Urothelium cell line (cell line): ENCODE results near the gene CDADC1.

Experiments
- DNase-seq: peaks from one replicate; pipeline ENCODE4 v3.0.0; 2011; ENCODE audit warnings: low spot score, mixed read lengths
- FAIRE-seq: peaks from 2 replicates; lab custom pipeline; 2011; peaks lifted over from hg19 to GRCh38; lab: Jason Lieb, UNC

CDADC1 gene

DNA sequence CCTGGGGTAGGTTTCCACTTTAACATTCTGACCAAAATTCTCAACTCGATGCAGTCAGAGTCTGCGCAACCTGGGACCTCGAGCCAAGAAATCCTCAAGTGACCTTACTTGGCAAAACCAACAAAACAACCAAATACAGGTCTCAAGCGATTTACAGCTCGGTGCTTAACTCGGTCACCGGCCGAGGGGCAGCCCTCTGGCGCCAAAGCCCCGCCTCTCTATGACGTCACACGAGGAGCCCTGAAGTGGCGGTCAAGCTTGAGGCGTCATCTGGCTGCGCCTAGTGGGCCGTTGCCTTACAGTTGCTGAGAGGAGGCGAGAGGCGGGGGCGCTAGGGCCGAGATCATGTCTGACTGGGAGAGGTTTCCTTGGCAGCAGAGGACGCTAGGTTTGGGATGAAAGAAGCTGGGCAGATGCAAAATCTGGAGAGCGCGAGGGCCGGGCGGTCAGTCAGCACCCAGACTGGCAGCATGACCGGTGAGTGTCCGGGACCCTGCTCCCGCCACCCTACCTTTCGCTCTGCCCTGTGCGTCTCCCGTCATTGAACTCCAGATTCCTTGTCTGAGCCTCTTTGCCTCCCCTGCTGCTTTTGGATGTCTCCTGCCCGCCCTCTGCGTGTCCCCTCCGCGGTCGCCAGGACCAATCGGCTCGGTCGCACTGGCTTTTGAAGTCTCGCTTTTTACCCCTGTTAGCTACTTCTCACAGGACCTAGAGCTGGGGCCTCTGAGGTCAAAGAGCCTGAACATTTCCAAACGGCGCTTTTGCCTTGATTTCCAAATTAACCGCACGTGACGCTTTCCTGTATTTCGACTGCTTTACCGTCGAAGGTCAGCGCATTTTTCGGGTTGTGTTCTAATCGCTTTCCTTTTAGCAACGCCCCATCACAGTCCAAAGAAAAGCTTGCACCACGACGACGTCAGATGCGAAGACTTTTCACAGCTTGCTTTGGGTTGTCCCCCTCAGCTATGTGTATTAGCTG lies at the start of gene CDADC1:
CDADC1 (plus strand) TSS at position 283 of the 979 bp plus-strand sequence; CDS start at position 396, 113 bp downstream.
- FAIRE-seq: no peak
- DNase-seq: peak; percentile 94

DNA sequence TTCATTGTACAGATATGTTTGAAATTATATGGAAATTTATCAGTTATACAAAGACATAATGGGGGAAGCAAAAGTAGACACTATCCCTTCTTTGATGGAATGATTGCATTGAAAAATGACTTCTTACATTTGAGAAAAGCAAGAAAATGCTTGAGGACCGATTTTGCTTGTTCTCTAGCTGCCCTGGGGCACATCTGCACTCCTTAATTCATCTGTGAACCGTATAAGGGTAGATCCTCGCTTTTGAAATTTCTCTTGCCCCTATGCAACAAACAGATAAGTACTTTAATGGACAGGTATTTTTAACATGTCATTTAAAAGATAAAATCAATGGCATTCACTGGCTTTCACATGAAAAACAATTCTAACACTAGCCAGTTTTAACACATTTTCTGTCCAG lies 41.1 kb upstream of the CDADC1 start:
- FAIRE-seq (no peak), DNase-seq (no peak)

DNA sequence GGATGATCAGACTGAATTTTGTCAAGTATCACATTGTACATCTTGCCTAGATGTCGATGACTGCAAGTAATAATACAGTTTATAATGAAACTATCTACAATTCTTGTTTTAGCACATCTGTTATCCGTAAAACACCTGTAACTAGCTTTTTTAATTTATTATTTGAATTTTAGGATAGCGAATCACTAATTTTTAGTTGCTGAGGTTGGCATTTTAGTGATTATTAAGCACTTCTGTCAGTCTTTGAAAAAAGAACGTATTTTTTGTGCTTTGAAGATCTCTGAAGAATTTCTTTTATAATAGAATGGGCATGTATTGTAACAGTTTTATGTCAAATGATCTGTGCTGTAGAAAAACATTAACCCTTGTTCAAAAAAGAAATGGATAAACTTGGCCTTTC lies 39.1 kb upstream of the CDADC1 start:
- DNase-seq: no peak
- FAIRE-seq: no peak

DNA sequence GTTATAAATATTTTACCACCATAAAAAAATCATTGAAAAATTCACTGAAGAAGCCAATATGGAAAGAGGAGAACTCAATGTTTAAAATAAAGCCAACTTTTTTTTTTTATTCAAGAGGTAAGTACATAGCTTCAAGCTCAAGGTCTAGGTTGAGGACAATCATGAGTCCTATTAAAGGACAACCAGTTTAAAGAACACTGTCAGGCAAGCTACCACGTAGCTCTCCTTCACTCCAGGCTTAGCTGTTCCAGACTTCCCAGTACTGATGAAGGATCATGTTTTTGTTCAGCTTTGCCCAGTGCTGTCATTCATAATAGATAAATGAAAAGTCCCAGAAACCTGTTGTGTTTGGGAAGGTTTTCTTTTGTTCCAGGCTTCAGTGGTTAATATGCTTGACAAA lies 37.6 kb upstream of the CDADC1 start:
- no peak for FAIRE-seq
- no peak for DNase-seq

DNA sequence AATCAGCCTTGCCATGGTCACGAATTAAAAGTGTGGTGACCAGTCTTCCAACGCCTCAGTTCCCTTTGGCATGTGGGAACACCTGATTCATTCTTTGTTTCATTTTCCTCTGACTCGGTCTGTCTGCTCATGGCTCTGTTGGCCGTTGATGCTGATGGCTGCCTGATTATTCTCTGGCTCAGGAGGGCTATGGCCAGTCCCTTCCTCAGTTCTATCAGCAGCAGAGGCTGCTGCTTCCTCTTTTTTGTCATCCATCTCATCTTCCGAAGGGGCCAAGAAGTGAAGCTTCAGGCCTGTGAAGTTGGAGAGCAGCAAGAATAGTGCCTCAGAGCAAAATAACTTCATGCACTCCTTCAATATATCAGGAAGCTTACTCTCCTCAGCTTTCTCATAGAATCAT lies 37.1 kb upstream of the CDADC1 start:
- FAIRE-seq: no peak
- no peak for DNase-seq

DNA sequence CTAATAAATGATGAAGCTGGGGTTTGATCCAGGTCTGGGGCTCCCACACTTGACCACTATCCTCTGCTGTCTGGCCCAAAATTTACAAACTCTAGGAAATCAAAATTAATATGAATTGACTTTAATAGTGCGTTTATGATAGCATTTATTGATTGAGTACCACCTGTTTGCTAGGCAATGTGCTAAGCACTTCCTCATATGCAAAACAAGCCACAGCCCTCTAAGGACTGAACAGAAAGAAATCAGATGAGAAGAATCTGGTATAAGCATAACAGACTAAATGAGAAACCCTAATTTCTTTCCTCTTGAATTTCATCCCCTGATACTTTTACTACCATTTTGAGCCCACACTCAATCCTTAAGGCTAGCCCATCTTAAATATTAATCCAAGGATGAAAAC lies 34.2 kb upstream of the CDADC1 start:
- no peak for FAIRE-seq
- no peak for DNase-seq

DNA sequence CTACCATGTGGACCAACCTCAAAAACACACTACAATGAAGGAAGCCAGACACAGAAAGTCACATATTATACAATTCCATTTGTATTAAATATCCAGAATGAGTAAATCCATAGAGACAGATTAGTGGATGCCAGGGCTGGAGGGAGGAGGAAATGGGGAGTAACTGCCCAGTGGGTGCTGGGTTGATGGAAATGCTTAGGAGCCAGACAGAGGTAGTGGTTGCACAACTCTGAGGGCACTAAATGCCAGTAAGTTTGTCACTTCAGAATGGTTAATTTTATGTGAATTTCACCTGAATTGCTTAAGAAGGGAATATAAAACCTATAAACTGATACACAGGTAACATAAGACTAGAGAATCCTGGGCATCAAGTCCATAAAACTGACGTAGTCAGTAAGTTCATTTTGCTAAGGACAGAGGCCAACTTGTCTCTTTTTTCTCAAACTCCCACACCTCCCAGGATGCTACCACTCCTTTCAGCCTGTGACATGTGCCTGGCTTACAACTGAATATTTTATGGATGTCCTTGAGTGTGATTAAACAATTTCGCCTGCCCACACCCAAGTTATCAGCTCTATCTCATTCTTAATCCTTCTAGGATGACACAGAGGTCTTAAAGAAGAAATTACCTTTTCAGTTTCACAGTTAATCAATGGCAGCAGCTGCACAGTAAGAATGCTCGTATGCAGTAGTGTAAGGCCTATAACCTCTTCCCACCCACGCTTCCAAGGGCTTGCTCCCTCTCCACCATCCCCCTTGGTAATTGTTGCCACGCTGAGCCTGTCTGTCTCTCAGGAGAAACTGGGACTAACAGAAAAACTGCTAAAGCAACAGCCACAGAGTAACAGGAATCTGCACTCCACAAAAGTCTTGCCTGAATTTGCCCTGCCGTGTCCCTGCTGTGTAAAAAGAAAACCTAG lies 33.5 kb upstream of the CDADC1 start:
- DNase-seq: no peak
- no peak for FAIRE-seq

DNA sequence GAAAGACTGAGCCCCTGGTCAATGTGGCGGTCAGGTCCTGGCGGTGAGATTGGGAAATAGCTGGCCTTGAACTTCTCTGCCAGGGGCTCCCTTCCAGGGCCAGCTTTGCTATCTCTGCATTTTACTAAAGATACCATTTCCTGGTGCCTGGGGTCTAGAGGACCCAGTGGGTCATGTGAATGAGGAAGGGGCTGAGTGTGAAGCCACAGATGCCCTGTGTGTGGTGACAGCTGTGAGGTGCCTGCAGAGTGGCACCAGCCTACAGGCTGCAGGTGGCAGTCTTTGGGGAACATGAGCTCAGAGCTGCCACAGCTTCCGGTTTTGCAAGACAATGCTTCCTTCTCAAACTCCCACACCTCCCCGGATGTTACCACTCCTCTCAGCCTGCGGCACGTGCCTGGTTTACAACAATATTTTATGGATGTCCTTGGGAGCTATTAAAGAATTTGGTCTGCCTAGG lies 32.8 kb upstream of the CDADC1 start:
- DNase-seq: peak; percentile 33
- FAIRE-seq: no peak

DNA sequence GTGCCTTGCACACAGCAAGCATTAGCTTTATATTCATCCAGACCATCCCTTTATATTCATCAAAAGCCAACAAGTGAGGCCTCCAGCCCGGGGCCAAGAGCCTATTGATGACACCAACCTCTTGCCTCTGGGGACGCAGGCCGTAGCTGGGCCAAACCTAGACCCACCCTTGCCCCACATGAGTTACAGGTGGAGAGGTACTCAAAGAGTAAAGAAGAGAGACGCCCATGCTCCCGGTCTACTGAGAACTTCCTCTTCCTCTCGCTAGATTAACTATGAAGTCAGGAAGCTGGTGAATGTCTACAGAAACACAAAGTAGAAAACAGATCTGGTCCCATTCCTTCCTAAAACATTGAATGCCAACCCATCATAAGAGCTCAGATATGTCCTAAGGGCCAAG lies 31.4 kb upstream of the CDADC1 start:
- DNase-seq (no peak), FAIRE-seq (no peak)

DNA sequence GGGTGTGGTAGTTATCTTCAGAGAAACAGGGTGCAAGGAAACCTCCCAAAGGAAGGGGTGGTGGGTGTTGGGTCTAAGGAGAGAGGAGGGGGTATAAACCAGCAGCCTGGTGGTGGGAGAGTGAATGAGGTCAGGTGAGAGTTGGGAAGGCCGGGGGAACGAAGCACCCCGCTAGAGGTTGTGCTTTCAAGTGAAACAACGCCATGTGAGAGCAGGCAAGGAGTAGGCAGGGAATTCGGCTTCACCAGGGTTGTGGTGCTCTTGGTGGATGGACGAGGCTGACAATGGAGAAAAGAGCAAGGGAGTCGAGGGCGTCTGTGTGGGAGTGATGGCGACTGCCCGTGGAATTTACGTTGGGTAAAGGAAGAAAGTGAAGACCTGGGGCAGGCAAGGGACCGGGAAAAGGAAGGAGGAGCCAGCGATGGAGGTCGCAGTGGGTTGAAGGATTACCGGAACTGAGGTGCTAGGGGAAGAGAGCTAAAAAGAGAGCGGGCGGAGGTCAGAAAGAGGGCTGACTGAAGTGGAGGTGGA lies 29.7 kb upstream of the CDADC1 start:
- no peak for FAIRE-seq
- no peak for DNase-seq

DNA sequence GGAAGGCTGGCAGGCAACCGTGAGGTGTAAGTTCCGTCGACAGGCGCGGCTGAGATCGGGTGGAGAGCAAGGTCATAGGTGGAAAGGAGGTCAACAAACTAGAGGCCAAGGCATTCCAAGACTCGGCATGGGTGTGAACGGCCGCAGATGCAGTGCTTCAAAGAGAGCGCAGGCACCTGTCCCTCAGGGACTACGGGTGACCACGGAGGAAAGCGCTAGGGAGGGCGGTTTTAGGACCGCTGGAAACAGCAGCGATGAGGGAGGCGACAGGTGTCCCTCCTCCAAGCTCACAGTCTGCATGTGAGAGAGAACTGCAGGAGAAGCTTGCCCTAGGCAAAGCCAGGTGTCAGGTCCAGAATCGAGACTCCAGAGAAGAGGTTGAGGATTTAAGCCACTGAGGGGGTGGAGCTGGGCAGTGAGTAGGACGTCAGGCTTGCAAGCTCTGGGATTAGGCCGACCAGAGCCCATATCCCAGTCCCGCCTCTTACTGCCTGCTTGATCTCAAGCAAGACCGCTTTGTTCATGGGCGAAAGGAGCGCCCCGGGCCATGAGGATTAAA lies 29.2 kb upstream of the CDADC1 start:
- FAIRE-seq: no peak
- no peak for DNase-seq

DNA sequence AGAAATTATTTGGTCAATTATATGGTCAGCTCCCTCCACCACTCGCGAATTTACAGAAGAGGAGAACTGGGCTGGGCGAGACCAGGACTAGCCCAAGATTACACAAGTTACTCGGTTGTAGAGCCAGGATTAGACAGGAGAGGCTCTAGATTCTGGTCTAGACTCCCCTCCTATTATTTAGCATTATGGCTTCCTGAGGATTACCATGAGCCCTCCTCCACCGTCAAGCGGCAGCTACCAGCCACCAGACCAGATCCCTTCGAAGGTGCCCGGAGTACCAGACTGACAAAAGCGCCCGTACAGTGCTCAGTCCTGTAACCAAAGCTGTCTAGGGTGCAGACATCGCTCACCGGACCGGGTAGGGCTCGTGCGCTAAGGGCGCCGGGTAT lies 28.1 kb upstream of the CDADC1 start:
- no peak for FAIRE-seq
- no peak for DNase-seq

DNA sequence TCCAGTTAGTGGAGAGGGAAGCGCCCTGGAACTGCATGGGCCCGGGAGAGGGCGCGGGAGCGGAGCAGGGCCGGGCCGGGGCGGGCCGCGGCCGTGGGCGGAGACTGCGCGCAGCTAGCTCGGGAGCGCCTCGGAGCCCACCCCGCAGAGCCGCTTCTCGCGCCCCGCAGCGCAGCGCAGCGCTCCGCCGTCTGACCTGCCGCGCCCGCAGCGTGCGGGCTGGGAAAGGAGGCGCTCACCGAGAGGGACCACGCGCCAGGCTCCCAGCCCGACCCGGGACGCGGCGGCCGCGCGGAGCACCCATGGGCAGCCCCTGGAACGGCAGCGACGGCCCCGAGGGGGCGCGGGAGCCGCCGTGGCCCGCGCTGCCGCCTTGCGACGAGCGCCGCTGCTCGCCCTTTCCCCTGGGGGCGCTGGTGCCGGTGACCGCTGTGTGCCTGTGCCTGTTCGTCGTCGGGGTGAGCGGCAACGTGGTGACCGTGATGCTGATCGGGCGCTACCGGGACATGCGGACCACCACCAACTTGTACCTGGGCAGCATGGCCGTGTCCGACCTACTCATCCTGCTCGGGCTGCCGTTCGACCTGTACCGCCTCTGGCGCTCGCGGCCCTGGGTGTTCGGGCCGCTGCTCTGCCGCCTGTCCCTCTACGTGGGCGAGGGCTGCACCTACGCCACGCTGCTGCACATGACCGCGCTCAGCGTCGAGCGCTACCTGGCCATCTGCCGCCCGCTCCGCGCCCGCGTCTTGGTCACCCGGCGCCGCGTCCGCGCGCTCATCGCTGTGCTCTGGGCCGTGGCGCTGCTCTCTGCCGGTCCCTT lies 27.5 kb upstream of the CDADC1 start, which contains the start of gene MLNR:
MLNR (plus strand) TSS at position 303 of the 820 bp plus-strand sequence; CDS start at position 303, 0 bp downstream.
- DNase-seq (no peak), FAIRE-seq (no peak)

DNA sequence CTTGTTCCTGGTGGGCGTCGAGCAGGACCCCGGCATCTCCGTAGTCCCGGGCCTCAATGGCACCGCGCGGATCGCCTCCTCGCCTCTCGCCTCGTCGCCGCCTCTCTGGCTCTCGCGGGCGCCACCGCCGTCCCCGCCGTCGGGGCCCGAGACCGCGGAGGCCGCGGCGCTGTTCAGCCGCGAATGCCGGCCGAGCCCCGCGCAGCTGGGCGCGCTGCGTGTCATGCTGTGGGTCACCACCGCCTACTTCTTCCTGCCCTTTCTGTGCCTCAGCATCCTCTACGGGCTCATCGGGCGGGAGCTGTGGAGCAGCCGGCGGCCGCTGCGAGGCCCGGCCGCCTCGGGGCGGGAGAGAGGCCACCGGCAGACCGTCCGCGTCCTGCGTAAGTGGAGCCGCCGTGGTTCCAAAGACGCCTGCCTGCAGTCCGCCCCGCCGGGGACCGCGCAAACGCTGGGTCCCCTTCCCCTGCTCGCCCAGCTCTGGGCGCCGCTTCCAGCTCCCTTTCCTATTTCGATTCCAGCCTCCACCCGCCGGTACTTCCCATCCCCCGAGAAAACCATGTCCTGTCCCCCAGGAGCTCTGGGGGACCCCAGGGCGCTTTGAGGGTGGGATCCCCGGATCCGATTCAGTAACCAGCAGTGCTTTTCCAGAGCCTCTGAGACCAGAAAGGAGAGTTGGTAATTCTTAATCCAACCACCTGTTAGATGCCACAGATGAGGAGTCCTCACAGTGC lies 26.7 kb upstream of the CDADC1 start:
- no peak for DNase-seq
- FAIRE-seq: no peak

DNA sequence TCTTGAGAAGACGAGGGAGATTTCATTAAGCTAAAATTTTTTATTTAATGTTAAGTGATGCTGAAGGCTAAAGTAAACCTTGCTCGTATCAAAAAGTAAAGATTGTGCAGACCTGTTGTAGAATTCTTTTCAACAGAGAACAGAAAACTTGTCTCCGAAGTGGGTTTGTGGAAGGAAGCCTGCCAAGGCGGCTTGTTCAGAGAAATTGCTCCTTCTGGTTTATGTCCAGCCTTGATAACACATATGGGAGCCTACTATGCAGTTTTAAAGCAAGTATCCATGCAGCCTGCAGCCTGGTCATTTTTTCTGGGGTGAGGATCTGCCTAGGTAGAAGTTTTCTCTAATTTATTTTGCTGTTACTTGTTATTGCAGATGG lies 26.1 kb upstream of the CDADC1 start:
- DNase-seq (no peak), FAIRE-seq (no peak)

DNA sequence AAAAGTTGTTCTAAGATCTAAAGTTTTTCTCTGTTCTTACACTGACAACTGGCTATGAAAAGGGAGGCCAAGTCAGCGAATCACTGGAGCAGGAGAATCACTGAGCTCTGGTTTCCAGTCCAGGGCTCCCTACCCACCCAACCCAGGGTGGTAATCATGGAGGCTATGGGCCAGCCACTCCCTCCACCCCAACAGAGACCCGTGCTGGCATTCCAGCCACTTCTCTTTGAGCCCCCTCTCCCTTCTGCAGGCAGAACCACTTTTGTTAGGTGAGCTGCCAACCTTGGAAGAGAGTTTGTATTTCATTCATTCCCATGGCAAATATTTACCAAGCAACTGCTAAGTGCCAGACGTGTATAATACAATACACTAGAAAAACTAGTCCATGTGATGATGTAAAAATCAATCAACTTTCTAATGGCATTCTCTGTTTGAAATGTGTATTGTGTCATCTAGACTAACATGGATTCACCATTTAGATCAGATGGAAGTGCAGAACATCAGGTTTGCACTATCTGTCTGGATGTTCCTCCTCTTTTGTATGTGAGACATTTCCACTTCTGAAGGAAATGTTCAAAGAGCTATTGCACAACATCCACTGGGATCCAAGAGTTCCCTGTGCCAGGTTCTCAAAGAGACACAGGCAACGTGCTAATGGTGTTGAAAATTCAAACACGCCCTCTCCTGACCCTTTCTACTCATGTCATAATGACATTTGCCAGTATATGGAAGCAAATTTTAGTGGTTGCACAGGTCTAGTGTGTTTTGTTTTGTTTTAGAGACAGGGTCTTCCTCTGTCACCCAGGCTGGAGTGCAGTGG lies 22.3 kb upstream of the CDADC1 start:
- FAIRE-seq (no peak), DNase-seq (no peak)

DNA sequence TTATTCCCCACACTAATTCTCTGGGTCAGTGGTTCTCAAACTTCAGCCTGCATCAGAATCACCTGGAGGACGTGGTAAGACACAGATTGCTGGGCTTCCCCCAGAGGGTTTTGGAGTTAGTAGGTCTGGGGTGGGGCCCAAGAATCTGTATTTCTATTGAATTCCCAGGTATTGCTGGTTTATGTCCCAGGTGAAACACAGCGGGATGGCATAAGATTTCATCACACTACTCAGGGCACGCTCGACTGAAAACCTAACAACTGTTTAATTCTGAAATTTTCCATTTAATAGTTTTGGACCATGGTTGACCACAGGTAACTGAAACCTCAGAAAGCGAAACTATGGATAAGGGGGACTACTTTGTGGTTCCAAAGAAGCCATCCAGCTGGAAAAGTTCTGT lies 21.1 kb upstream of the CDADC1 start:
- DNase-seq (no peak), FAIRE-seq (no peak)

DNA sequence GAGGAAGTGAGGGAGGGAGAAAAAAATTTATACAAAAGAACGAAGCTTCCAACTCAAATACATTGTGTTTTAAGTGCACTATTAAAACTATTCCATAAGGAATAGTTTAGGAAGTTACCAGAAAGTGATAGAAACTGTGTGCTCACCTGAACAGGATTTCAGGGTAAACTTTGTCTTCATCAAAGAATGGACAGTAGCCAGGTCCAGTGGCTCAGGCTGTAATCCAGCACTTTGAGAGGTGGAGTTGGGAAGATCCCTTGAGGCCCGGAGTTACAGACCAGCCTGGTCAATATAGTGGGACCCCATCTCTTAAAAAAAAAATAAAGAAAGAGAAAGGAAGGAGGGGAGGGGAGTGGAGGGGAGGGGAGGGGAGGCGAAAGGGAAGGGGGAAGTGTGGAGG lies 13.0 kb upstream of the CDADC1 start:
- DNase-seq: no peak
- no peak for FAIRE-seq
